Trophoblast cell (in vitro differentiated cells and primary cell): Measurements from ENCODE around the gene UQCC3.
A peak's percentile ranks its signal among the peaks of the same experiment; 100 is the strongest.

Source experiments
- DNase-seq, 2 donors: peaks; one replicate each; pipeline ENCODE4 v3.0.0-alpha.2; 2016
- H2AFZ ChIP-seq: 2 replicates; pipeline ENCODE4 v1.6.1; 2013; ENCODE audit warnings: low read length, moderate library complexity, mild to moderate bottlenecking; ENCODE audit not compliant: insufficient read depth, poor library complexity
- H2AK5ac ChIP-seq: 2 replicates; pipeline ENCODE4 v1.6.1; 2013; ENCODE audit warnings: mild to moderate bottlenecking, low read length
- H2BK120ac ChIP-seq: 2 replicates; pipeline ENCODE4 v1.6.1; 2013; ENCODE audit warnings: low read length, mild to moderate bottlenecking, moderate library complexity; ENCODE audit not compliant: insufficient read depth, poor library complexity
- H2BK12ac ChIP-seq: 2 replicates; pipeline ENCODE4 v1.6.1; 2013; ENCODE audit warnings: mild to moderate bottlenecking, low read length, moderate library complexity
- H2BK5ac ChIP-seq: 2 replicates; pipeline ENCODE4 v1.6.1; 2013; ENCODE audit warnings: low read length, low read depth, moderate library complexity, mild to moderate bottlenecking; ENCODE audit not compliant: poor library complexity
- H3K14ac ChIP-seq: 2 replicates; pipeline ENCODE4 v1.6.1; 2013; ENCODE audit warnings: mild to moderate bottlenecking, low read length
- H3K18ac ChIP-seq: 2 replicates; pipeline ENCODE4 v1.6.1; 2013; ENCODE audit warnings: mild to moderate bottlenecking, low read length
- H3K23ac ChIP-seq: 2 replicates; pipeline ENCODE4 v1.6.1; 2013; ENCODE audit warnings: low read length
- H3K27ac ChIP-seq: 2 replicates; pipeline ENCODE4 v1.5.1; 2013; ENCODE audit warnings: low read depth, mild to moderate bottlenecking, inconsistent platforms, low read length, moderate library complexity
- H3K27me3 ChIP-seq: 2 replicates; pipeline ENCODE4 v1.6.1; 2013; ENCODE audit warnings: inconsistent platforms, mild to moderate bottlenecking, low read length, moderate library complexity; ENCODE audit not compliant: insufficient read depth
- H3K36me3 ChIP-seq, 2 experiments: 1 replicate in 1 of 2; 2 replicates in 1 of 2; pipeline ENCODE4 v1.6.1; 2013; ENCODE audit warnings: low read length in 2 of 2, mild to moderate bottlenecking in 2 of 2, moderate library complexity in 1 of 2; ENCODE audit not compliant: insufficient read depth in 2 of 2, control insufficient read depth in 1 of 2
- H3K4ac ChIP-seq: 2 replicates; pipeline ENCODE4 v1.6.1; 2013; ENCODE audit warnings: low read depth, mild to moderate bottlenecking, low read length, moderate library complexity
- H3K4me1 ChIP-seq, 2 experiments: 1 replicate in 1 of 2; 2 replicates in 1 of 2; pipeline ENCODE4 v1.6.1; 2013; ENCODE audit warnings: low read length in 2 of 2, mild to moderate bottlenecking in 2 of 2, moderate library complexity in 1 of 2; ENCODE audit not compliant: insufficient read depth in 2 of 2, control insufficient read depth in 1 of 2
- H3K4me2 ChIP-seq: 2 replicates; pipeline ENCODE4 v1.6.1; 2013; ENCODE audit warnings: inconsistent platforms, mild to moderate bottlenecking, low read length, moderate library complexity
- H3K4me3 ChIP-seq: 2 replicates; pipeline ENCODE4 v1.5.1; 2013; ENCODE audit warnings: mild to moderate bottlenecking, low read depth, low read length, inconsistent platforms
- H3K79me1 ChIP-seq: one replicate; pipeline ENCODE4 v1.6.1; 2013; ENCODE audit warnings: low read length
- H3K79me2 ChIP-seq: 2 replicates; pipeline ENCODE4 v1.6.1; 2013; ENCODE audit warnings: low read length, mild to moderate bottlenecking; ENCODE audit not compliant: control insufficient read depth, insufficient read depth, poor library complexity
- H3K9ac ChIP-seq: 2 replicates; pipeline ENCODE4 v1.6.1; 2013; ENCODE audit warnings: mild to moderate bottlenecking, low read length
- H3K9me3 ChIP-seq: 2 replicates; pipeline ENCODE4 v1.6.1; 2013; ENCODE audit warnings: low read depth, mild to moderate bottlenecking, control low read depth, inconsistent platforms, low read length; ENCODE audit not compliant: insufficient read depth
- H4K12ac ChIP-seq: 2 replicates; pipeline ENCODE4 v1.6.1; 2013; ENCODE audit warnings: low read depth, mild to moderate bottlenecking, low read length, moderate library complexity
- H4K8ac ChIP-seq: 2 replicates; pipeline ENCODE4 v1.6.1; 2013; ENCODE audit warnings: low read depth, mild to moderate bottlenecking, low read length, moderate library complexity
- H4K91ac ChIP-seq: one replicate; pipeline ENCODE4 v1.6.1; 2013; ENCODE audit warnings: low read depth, mild to moderate bottlenecking, low read length, moderate library complexity
- WGBS: extraction: QIAGEN DNeasy Blood & Tissue Kit; methylation state at CpG from one replicate; pipeline ENCODE4 v1.1.7; 2013; ENCODE audit warnings: missing lambda C conversion rate; ENCODE audit not compliant: insufficient read length, insufficient coverage; ENCODE audit errors: extremely low coverage; 5-methylcytosine and 5-hydroxymethylcytosine counted together

Gene UQCC3

GRCh38 chr11:62712861-62713260 is 41.4 kb downstream of the UQCC3 start:
- Histone ChIP-seq H3K27ac (no peak overlapping the region), H3K79me1 (peaks cover 15% of the 10 kb centered on the region), H3K9me3 (peaks cover 1% of the 10 kb centered on the region), H4K12ac (no peak overlapping the region), H4K91ac (no peak overlapping the region), H4K8ac (no peak overlapping the region), H2BK120ac (no peak overlapping the region), H3K18ac (no peak overlapping the region), H3K14ac (no peak overlapping the region), H3K36me3 (peaks cover 24 to 50% of the 10 kb centered on the region in 2 experiments), H3K4me1 (peaks cover 11 to 15% of the 10 kb centered on the region in 2 experiments), H3K4ac (no peak overlapping the region), H3K4me2 (no peak overlapping the region), H3K27me3 (no peaks in the 10 kb centered on the region), H3K9ac (no peak overlapping the region), H2BK12ac (no peak overlapping the region), H3K4me3 (no peak overlapping the region), H2AFZ (no peak overlapping the region), H2BK5ac (no peak overlapping the region), H3K23ac (no peak overlapping the region), H2AK5ac (no peak overlapping the region), H3K79me2 (peaks cover 8% of the 10 kb centered on the region)
- DNase-seq, result no peak
- WGBS, result no CpG with 5 or more reads among the region's 3 CpGs

DNA sequence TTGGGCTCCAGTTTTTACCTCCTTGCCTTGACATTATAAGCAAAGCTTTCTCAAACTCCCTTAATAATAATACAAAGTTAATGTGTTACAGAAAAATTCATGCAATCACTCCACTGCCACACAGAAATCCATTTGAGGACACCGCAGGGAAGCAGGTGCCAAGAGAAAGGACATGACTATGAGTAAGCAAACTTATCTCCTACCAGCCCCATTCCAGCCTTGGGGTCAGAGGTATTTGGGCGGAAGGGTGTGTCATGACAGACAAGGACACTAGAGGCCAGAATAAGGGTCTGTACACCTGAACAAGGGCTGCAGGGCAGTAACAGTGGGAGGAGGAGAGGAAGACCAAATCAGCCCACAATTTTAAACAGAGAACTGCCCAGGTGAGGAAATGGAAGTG is 41.9 kb downstream of the UQCC3 start:
- WGBS, result no CpG with 5 or more reads among the region's 2 CpGs
- H2BK12ac ChIP-seq, result no peak overlapping the region

DNA sequence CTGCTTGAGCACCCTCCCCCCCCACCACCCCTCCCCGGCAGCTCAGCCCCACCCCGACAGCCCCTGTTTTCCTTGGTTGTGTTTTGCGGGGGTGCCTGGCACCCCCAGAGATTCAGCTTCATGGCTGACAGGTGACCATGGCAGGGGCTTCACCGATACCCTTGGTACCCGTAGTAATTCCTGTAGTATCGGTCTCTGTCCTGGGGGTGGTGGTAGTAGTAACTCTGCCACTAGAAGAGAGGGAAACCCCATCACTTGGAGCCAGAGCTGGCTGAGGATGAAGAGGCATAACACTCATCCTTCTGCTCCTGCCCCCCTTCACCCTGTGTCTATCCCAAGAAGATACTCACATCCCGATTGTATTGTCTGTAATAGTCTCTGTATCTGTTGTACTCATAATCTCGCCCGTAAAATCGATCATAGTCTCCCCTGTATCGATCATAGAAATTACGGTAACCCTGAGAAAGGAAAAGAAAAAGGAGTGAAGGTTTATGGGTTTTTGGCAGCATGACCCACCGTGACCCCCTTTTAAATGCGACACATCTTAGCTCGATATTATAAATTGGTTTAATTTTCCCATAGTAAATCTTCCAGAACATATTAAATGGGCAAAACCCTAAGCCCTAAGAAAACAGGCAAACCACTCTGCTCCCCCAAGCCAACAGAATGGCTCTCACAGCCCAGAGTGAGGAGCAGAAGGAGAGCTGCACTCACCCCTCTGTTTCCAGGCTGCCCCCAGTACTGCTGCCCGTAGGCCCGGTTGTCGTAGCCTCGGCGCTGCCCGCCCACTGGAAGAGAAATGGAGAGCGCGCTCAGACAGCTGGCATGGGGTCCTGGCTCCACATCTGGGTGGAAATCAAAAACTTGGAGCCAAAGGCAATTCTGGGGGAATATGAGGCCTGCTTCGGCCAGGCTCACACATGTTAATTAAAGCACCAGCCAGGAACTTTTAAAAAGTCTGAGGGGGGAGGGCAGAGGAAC is 44.0 kb downstream of the UQCC3 start:
- no CpG with 5 or more reads among the region's 24 CpGs for WGBS

More for the DNA sequence above, 41.9 kb downstream of the UQCC3 start:
- Histone ChIP-seq H3K27ac (no peak overlapping the region), H3K14ac (no peak overlapping the region), H2BK120ac (no peak overlapping the region), H2AFZ (no peak overlapping the region), H3K18ac (no peak overlapping the region), H2AK5ac (no peak overlapping the region), H3K4me2 (no peak overlapping the region), H3K4ac (no peak overlapping the region), H3K9ac (no peak overlapping the region), H3K79me1 (peaks cover 15% of the 10 kb centered on the region), H3K27me3 (no peaks in the 10 kb centered on the region), H3K9me3 (peaks cover 1% of the 10 kb centered on the region), H4K12ac (no peak overlapping the region), H3K4me1 (peaks cover 7 to 11% of the 10 kb centered on the region in 2 experiments), H2BK5ac (no peak overlapping the region), H3K79me2 (peaks cover 8% of the 10 kb centered on the region), H4K91ac (no peak overlapping the region), H3K4me3 (no peak overlapping the region), H4K8ac (no peak overlapping the region), H3K23ac (no peak overlapping the region), H3K36me3 (peaks cover 26 to 54% of the 10 kb centered on the region in 2 experiments)
- peak; percentile 78 to 86 for DNase-seq

DNA sequence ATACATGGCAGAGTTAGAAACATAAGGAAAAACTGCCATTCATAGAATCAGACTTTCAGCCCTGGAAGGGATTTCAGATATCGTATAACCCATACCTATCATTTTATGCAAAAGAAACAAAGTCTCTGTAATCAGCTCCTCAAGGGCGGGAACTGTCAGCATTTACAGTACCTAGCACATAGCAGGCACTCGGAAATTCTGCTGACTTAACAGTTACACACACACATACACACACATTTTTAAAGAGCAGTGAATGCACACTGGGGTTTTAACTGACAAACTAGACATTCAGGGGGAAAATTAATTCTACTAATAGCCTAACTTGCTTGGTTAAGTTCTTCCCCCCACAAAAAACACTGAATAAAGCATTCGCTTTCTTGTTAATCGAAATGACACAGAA is 44.7 kb downstream of the UQCC3 start:
- Histone ChIP-seq H3K4me3 (no peak overlapping the region), H2AFZ (no peak overlapping the region), H4K8ac (no peak overlapping the region), H3K79me2 (no peaks in the 10 kb centered on the region), H3K4ac (no peak overlapping the region), H3K9me3 (peaks cover 1% of the 10 kb centered on the region), H3K4me1 (no peaks in the 10 kb centered on the region), H3K27me3 (no peaks in the 10 kb centered on the region), H2AK5ac (no peak overlapping the region), H3K14ac (no peak overlapping the region), H4K91ac (no peak overlapping the region), H2BK12ac (no peak overlapping the region), H4K12ac (no peak overlapping the region), H3K79me1 (no peaks in the 10 kb centered on the region), H3K36me3 (peaks cover 46 to 72% of the 10 kb centered on the region in 2 experiments), H2BK5ac (no peak overlapping the region), H2BK120ac (no peak overlapping the region), H3K4me2 (no peak overlapping the region), H3K18ac (no peak overlapping the region), H3K23ac (no peak overlapping the region), H3K27ac (no peak overlapping the region), H3K9ac (no peak overlapping the region)
- DNase-seq, result no peak
- no CpG with 5 or more reads among the region's 5 CpGs for WGBS

More for the DNA sequence above, 44.0 kb downstream of the UQCC3 start:
- Histone ChIP-seq H2BK120ac (no peak overlapping the region), H3K27me3 (no peaks in the 10 kb centered on the region), H4K91ac (no peak overlapping the region), H3K79me2 (no peaks in the 10 kb centered on the region), H3K4me2 (no peak overlapping the region), H3K9me3 (peaks cover 1% of the 10 kb centered on the region), H3K14ac (no peak overlapping the region), H2AFZ (no peak overlapping the region), H3K36me3 (peaks cover 41 to 71% of the 10 kb centered on the region in 2 experiments), H3K4me3 (no peak overlapping the region), H2BK12ac (no peak overlapping the region), H2AK5ac (no peak overlapping the region), H3K4ac (no peak overlapping the region), H3K27ac (no peak overlapping the region), H3K79me1 (no peaks in the 10 kb centered on the region), H4K8ac (no peak overlapping the region), H3K18ac (no peak overlapping the region), H3K9ac (no peak overlapping the region), H4K12ac (no peak overlapping the region), H3K4me1 (no peaks in the 10 kb centered on the region), H2BK5ac (no peak overlapping the region), H3K23ac (no peak overlapping the region)
- no peak for DNase-seq
